ENCODE data around the gene PLSCR2.
"Not testable (repeated sequence)": the region's sequence is repeated elsewhere in the genome, so short reads cannot be mapped to it uniquely, and the experiment has no call there.

PLSCR2 gene

GRCh38 chr3:146485297-146485696 is 15.9 kb upstream of the PLSCR2 start:
- no peak for DNase-seq (ENCODE audit: low read depth in 2 of 2)

DNA sequence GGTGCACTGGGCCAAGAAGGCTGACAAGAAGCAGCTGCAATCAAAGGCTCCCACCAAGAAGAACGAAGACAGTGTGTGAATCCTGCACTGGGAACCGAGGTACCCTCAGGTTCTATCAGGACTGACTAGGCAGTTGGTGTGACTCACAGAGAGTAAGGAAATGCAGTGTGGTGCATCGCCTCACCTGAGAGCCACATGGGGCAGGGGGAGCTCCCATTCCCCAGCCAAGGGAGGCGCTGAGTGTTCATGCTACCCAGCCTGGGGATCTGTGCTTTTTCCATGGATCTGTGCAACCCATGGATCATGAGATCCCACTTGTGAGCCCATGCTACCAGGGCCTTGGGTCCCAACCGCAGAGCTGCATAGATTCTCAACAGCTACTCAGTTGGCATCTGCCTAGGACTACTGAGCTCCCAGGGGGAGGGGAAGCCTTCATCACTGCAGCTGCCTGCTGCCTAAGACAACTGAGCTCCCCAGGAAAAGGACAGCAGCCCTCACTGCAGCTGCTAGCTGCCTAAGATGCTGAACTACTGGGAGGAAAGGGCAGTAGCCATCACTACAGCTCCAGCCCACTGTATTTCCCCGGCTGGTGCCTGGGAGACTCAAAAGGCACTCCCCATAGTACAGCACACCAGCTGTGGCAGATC is 6.9 kb upstream of the PLSCR2 start:
- no peak for DNase-seq (ENCODE audit: low read depth in 2 of 2)

GRCh38 chr3:146474976-146475375 is 5.6 kb upstream of the PLSCR2 start:
- DNase-seq (ENCODE audit: low read depth in 2 of 2): not testable (repeated sequence)

- no peak for DNase-seq (ENCODE audit: low read depth in 2 of 2)
Measured at GRCh38 chr3:146473726-146474125, 4.4 kb upstream of the PLSCR2 start.

- no peak for DNase-seq (ENCODE audit: low read depth in 2 of 2)
Measured at GRCh38 chr3:146472611-146473010, 3.2 kb upstream of the PLSCR2 start.

DNA sequence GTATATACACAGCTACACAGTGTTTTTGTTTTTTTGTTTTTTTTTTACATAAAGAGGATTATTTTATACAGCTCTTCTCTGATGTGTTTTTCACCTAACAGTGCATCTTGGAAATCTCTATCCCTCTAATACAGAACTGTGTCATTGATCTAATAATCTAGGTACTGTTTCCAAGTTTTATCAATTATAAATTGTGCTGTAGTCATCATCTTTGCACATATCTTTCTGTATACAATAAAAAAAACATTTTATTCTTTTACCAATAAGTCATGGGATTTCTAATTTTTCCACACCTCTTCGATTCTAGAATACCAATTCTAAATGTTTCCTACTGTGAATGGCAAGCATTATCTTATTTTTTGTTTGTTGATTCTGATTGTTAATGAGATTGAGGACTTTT is 1.7 kb upstream of the PLSCR2 start:
- no peak for DNase-seq (ENCODE audit: low read depth in 2 of 2)

GRCh38 chr3:146470425-146470990 is 1.1 kb upstream of the PLSCR2 start:
- DNase-seq (ENCODE audit: low read depth in 2 of 2): no peak

GRCh38 chr3:146468671-146469149 is 651 bp downstream of the PLSCR2 start:
- no peak for DNase-seq (ENCODE audit: low read depth in 2 of 2)

DNA sequence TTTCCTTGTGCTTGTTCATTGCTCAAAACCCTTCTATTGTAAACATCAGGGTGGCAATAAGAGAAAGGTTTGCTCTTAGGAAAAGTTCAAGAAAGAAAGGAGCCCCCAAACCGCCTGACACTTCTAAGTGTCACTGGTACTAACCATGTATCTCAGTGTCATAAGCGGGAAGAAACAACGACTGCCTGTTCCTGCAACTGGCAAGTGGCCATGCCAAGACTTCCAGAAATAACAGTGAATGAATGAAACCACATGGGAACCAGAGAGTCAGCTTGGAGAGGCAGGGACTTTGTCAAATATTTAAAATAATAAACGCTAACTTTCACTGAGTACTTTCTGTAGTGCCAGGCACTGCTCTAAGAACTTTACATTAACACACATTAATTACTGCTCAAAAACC is 1.1 kb downstream of the PLSCR2 start:
- DNase-seq (ENCODE audit: low read depth in 2 of 2): no peak

DNA sequence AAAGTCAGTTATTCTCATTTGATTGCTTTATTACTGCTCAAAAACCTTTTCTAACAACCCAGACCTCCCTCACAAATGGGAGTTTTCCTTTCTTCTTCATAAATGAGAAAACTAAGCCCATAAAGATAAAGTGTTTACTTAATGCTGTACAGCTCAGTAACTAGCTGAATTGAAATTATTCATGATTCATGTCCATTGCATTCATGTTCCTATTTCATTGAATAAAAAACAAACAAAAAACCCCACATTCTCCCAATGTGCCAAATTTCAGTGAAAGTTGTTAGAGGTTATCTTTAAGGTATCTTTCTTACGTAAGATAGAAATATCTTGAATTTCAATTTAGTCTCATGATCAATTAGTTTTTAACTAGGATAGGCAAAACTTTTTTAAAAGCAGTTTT is 2.8 kb downstream of the PLSCR2 start:
- DNase-seq (ENCODE audit: low read depth in 2 of 2): no peak

DNA sequence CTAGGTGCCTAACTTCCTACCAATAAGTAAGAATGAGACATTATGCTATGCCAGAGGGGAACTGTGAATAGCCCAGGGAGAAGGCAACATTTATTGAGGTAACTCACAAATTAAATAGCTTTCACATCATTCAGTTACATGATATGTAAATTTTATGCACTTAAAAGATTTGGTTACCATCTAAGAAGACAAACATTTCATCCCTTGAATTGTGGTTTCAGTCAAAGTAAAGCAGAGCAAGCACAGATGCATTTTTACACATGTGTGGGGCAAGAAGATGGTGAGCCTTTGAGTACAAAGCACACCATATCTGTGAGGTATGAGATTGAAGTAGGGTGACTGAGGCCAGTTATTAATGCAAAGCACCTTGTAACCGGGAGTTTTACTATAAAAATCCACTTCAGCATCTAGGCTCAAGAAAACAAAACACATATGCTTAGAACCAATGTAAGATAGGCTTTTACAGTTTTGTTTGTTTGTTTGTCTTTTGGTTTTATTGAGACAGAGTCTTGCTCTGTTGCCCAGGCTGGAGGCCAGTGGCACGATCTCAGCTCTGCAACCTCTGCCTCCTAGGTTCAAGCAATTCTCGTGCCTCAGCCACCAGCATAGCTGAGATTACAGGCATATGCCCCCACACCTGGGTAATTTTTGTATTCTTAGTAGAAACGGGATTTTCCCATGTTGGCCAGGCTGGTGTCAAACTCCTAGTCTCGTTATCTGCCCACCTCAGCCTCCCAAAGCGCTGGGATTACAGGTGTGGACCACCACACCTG is 3.5 kb downstream of the PLSCR2 start:
- DNase-seq (ENCODE audit: low read depth in 2 of 2): no peak

- DNase-seq (ENCODE audit: low read depth in 2 of 2): no peak
Measured at GRCh38 chr3:146464783-146465182, 4.6 kb downstream of the PLSCR2 start.

GRCh38 chr3:146464005-146464595 is 5.3 kb downstream of the PLSCR2 start:
- DNase-seq (ENCODE audit: low read depth in 2 of 2): no peak

DNA sequence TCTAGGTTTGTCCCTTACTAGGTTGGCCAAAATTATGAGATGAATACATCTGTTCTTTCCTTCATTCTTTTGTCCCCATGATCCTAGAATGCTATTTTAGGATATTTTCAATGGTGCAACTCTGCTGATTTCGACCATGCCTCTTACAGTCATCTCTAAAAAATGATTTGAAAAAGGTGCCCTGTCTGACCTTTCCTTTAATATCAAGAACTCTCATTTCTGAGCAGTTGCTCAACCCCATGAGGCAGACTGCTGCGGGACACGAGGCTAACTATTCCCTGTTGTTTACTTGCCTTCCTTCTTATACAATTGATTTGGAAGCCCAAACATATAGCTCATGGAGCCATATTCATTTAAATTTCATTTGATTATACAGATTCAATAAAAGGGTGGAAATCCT is 14.6 kb downstream of the PLSCR2 start:
- DNase-seq (ENCODE audit: low read depth in 2 of 2): no peak

- no peak for DNase-seq (ENCODE audit: low read depth in 2 of 2)
Measured at GRCh38 chr3:146449613-146450012, 19.7 kb downstream of the PLSCR2 start.

- DNase-seq (ENCODE audit: low read depth in 2 of 2): no peak
Measured at GRCh38 chr3:146449076-146449475, 20.3 kb downstream of the PLSCR2 start.

DNA sequence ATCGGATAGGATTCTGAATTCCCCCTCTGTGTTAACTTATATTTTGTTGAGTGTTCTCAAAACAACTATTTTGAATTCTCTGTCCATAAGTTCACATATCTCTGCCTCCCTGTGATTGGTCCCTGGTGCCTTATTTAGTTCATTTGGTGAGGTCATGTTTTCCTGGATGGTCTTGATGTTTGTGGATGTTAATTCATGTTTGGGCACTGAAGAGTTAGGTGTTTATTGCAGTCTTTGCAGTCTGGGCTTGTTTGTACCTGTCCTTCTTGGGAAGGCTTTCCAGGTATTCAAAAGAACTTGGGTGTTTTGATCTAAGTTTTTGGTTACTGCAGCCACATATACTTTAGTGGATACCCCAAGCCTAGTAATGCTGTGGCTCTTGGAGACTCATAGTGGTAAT is 23.3 kb downstream of the PLSCR2 start:
- DNase-seq (ENCODE audit: low read depth in 2 of 2): no peak

- not testable (repeated sequence) for DNase-seq (ENCODE audit: low read depth in 2 of 2)
Measured at GRCh38 chr3:146440310-146440709, 29.1 kb downstream of the PLSCR2 start.

GRCh38 chr3:146432066-146432465 is 37.3 kb downstream of the PLSCR2 start:
- no peak for DNase-seq (ENCODE audit: low read depth in 2 of 2)

GRCh38 chr3:146431240-146431639 is 38.1 kb downstream of the PLSCR2 start:
- no peak for DNase-seq (ENCODE audit: low read depth in 2 of 2)

GRCh38 chr3:146425341-146425740 is 44.0 kb downstream of the PLSCR2 start:
- no peak for DNase-seq (ENCODE audit: low read depth in 2 of 2)
